ENCODE measurements around the gene PITPNM3.

PITPNM3 gene

GRCh38 chr17:6556121-6557039, at the start of gene PITPNM3:
TSS of gene PITPNM3 (minus strand) at chr17:6556555. CDS start at chr17:6556406, 149 bp downstream.
- no peak for DNase-seq (ENCODE audit: insufficient read length, low spot score)
- FAIRE-seq = no peak

GRCh38 chr17:6605142-6605541, 48.8 kb upstream of the PITPNM3 start:
- no peak for DNase-seq (ENCODE audit: insufficient read length, low spot score)
- no peak for FAIRE-seq
- no peak for TF ChIP-seq CTCF (IDR thresholded peaks at IDR 0.05; ENCODE audit: insufficient read depth, missing control alignments)

More at GRCh38 chr17:6556121-6557039, at the start of gene PITPNM3:
- no peak for TF ChIP-seq CTCF (IDR thresholded peaks at IDR 0.05; ENCODE audit: insufficient read depth, missing control alignments)

- FAIRE-seq = no peak
- TF ChIP-seq CTCF (IDR thresholded peaks at IDR 0.05; ENCODE audit: insufficient read depth, missing control alignments) = no peak
Observed at GRCh38 chr17:6603744-6604325, 47.5 kb upstream of the PITPNM3 start.

GRCh38 chr17:6602141-6602540, 45.8 kb upstream of the PITPNM3 start:
- DNase-seq (ENCODE audit: insufficient read length, low spot score) (no peak), FAIRE-seq (no peak)
- no peak for TF ChIP-seq CTCF (IDR thresholded peaks at IDR 0.05; ENCODE audit: insufficient read depth, missing control alignments)

More at GRCh38 chr17:6603744-6604325, 47.5 kb upstream of the PITPNM3 start:
- DNase-seq (ENCODE audit: insufficient read length, low spot score) = no peak

GRCh38 chr17:6599364-6599763, 43.0 kb upstream of the PITPNM3 start:
- DNase-seq (ENCODE audit: insufficient read length, low spot score) = no peak
- TF ChIP-seq CTCF (IDR thresholded peaks at IDR 0.05; ENCODE audit: insufficient read depth, missing control alignments) = no peak
- no peak for FAIRE-seq

GRCh38 chr17:6597727-6598126, 41.4 kb upstream of the PITPNM3 start:
- FAIRE-seq = no peak
- no peak for DNase-seq (ENCODE audit: insufficient read length, low spot score)
- TF ChIP-seq CTCF (IDR thresholded peaks at IDR 0.05; ENCODE audit: insufficient read depth, missing control alignments) = no peak

GRCh38 chr17:6596941-6597340, 40.6 kb upstream of the PITPNM3 start:
- DNase-seq (ENCODE audit: insufficient read length, low spot score) (no peak), FAIRE-seq (no peak)
- TF ChIP-seq CTCF (IDR thresholded peaks at IDR 0.05; ENCODE audit: insufficient read depth, missing control alignments) = no peak

All from D721Med (cell line).